ENCODE measurements around the gene CERS6. TPM values are rescaled to one million over a fixed set of nuclear protein-coding genes. Genes with fewer than 3 reads are reported as not detected.

The CERS6 gene
- total RNA-seq, 1 donor from 2014 or later, result 30.9 TPM

GRCh38 chr2:168639018-168639417, 182.9 kb downstream of the CERS6 start:
- Mint-ChIP-seq H3K9me3 (ENCODE audit: unreplicated experiment) (no peaks in the 10 kb centered on the region), H3K27me3 (ENCODE audit: unreplicated experiment) (no peaks in the 10 kb centered on the region), H3K4me1 (ENCODE audit: unreplicated experiment) (peaks cover 53% of the 10 kb centered on the region), H3K4me3 (ENCODE audit: unreplicated experiment) (no peak overlapping the region), H3K36me3 (ENCODE audit: unreplicated experiment) (no peaks in the 10 kb centered on the region), H3K27ac (ENCODE audit: unreplicated experiment) (peak overlapping the region; percentile 70)
- DNase-seq (ENCODE audit: extremely low spot score, unreplicated experiment), result no peak
- no peak for TF ChIP-seq CTCF (IDR thresholded peaks at IDR 0.05)

- Mint-ChIP-seq H3K9me3 (ENCODE audit: unreplicated experiment) (no peaks in the 10 kb centered on the region), H3K27me3 (ENCODE audit: unreplicated experiment) (no peaks in the 10 kb centered on the region), H3K4me3 (ENCODE audit: unreplicated experiment) (no peak overlapping the region), H3K4me1 (ENCODE audit: unreplicated experiment) (peaks cover 53% of the 10 kb centered on the region), H3K36me3 (ENCODE audit: unreplicated experiment) (no peaks in the 10 kb centered on the region), H3K27ac (ENCODE audit: unreplicated experiment) (peak overlapping the region; percentile 70)
- TF ChIP-seq CTCF (IDR thresholded peaks at IDR 0.05), result no peak
- no peak for DNase-seq (ENCODE audit: extremely low spot score, unreplicated experiment)
Measured at GRCh38 chr2:168639441-168639898, 183.4 kb downstream of the CERS6 start.

- no peak for TF ChIP-seq CTCF (IDR thresholded peaks at IDR 0.05)
- H3K4me3 Mint-ChIP-seq (ENCODE audit: unreplicated experiment), result no peak overlapping the region
- H3K9me3 Mint-ChIP-seq (ENCODE audit: unreplicated experiment), result no peaks in the 10 kb centered on the region
- peak overlapping the region; percentile 70 for H3K27ac Mint-ChIP-seq (ENCODE audit: unreplicated experiment)
- DNase-seq (ENCODE audit: extremely low spot score, unreplicated experiment), result no peak
- no peaks in the 10 kb centered on the region for H3K27me3 Mint-ChIP-seq (ENCODE audit: unreplicated experiment)
- no peaks in the 10 kb centered on the region for H3K36me3 Mint-ChIP-seq (ENCODE audit: unreplicated experiment)
- peaks cover 47% of the 10 kb centered on the region for H3K4me1 Mint-ChIP-seq (ENCODE audit: unreplicated experiment)
Measured at GRCh38 chr2:168640039-168640438, 184.0 kb downstream of the CERS6 start.

GRCh38 chr2:168641636-168642035, 185.6 kb downstream of the CERS6 start:
- no peak for TF ChIP-seq CTCF (IDR thresholded peaks at IDR 0.05)
- Mint-ChIP-seq H3K27ac (ENCODE audit: unreplicated experiment) (no peak overlapping the region), H3K9me3 (ENCODE audit: unreplicated experiment) (no peaks in the 10 kb centered on the region), H3K4me3 (ENCODE audit: unreplicated experiment) (no peak overlapping the region), H3K36me3 (ENCODE audit: unreplicated experiment) (no peaks in the 10 kb centered on the region), H3K27me3 (ENCODE audit: unreplicated experiment) (no peaks in the 10 kb centered on the region), H3K4me1 (ENCODE audit: unreplicated experiment) (peaks cover 37% of the 10 kb centered on the region)
- no peak for DNase-seq (ENCODE audit: extremely low spot score, unreplicated experiment)

GRCh38 chr2:168642873-168643272, 186.8 kb downstream of the CERS6 start:
- no peaks in the 10 kb centered on the region for H3K36me3 Mint-ChIP-seq (ENCODE audit: unreplicated experiment)
- no peaks in the 10 kb centered on the region for H3K9me3 Mint-ChIP-seq (ENCODE audit: unreplicated experiment)
- H3K27me3 Mint-ChIP-seq (ENCODE audit: unreplicated experiment), result no peaks in the 10 kb centered on the region
- no peak for DNase-seq (ENCODE audit: extremely low spot score, unreplicated experiment)
- no peak overlapping the region for H3K4me3 Mint-ChIP-seq (ENCODE audit: unreplicated experiment)
- TF ChIP-seq CTCF (IDR thresholded peaks at IDR 0.05), result no peak
- no peak overlapping the region for H3K27ac Mint-ChIP-seq (ENCODE audit: unreplicated experiment)
- H3K4me1 Mint-ChIP-seq (ENCODE audit: unreplicated experiment), result peaks cover 37% of the 10 kb centered on the region
